Glomerular visceral epithelial cell (primary cell): ENCODE measurements around the gene TAF6L.
"Not testable (repeated sequence)": the region's sequence is repeated elsewhere in the genome, so short reads cannot be mapped to it uniquely, and the experiment has no call there.

Experiments
- DNase-seq: peaks from one replicate; pipeline ENCODE4 v3.0.0-alpha.2; 2016; ENCODE audit errors: extremely low spot score

Gene TAF6L

GRCh38 chr11:62805076-62805892, 34.1 kb downstream of the TAF6L start, which contains the start of gene NXF1:
Gene NXF1 (minus strand): TSS chr11:62805440. CDS start chr11:62805356, 84 bp downstream.
- DNase-seq = peak; percentile 97

- DNase-seq = peak; percentile 37
Measured at GRCh38 chr11:62805961-62806441, 34.8 kb downstream of the TAF6L start.

GRCh38 chr11:62806611-62807121, 35.5 kb downstream of the TAF6L start:
- no peak for DNase-seq

- DNase-seq = no peak
Measured at GRCh38 chr11:62810748-62811147, 39.6 kb downstream of the TAF6L start.

- DNase-seq = no peak
Measured at GRCh38 chr11:62811659-62812058, 40.5 kb downstream of the TAF6L start.

GRCh38 chr11:62816557-62816956, 45.4 kb downstream of the TAF6L start:
- DNase-seq = no peak

GRCh38 chr11:62817129-62817528, 45.9 kb downstream of the TAF6L start:
- DNase-seq = no peak

- DNase-seq = no peak
Measured at GRCh38 chr11:62823677-62824076, 52.5 kb downstream of the TAF6L start.

GRCh38 chr11:62828130-62828529, 56.9 kb downstream of the TAF6L start:
- not testable (repeated sequence) for DNase-seq

GRCh38 chr11:62830904-62831519, 59.8 kb downstream of the TAF6L start:
- DNase-seq = no peak

- peak; percentile 98 for DNase-seq
Measured at GRCh38 chr11:62831520-62832335, 60.5 kb downstream of the TAF6L start, which contains the start of gene STX5. Gene STX5 (minus strand): TSS chr11:62832051. CDS start chr11:62831243, 808 bp downstream.

GRCh38 chr11:62832336-62833234, 61.4 kb downstream of the TAF6L start, which contains the start of gene TEX54:
Gene TEX54 (minus strand): TSS chr11:62832841.
- DNase-seq = no peak

- DNase-seq = no peak
Measured at GRCh38 chr11:62835336-62835735, 64.1 kb downstream of the TAF6L start.
